Endometrial microvascular endothelial cells (primary cell): ENCODE measurements around the gene CDC37. TPM values are rescaled to one million over a fixed set of nuclear protein-coding genes. Genes with fewer than 3 reads are reported as not detected.
"Not testable (repeated sequence)": the region's sequence is repeated elsewhere in the genome, so short reads cannot be mapped to it uniquely, and the experiment has no call there.

Experiments used
- in situ Hi-C: cut with HindIII; loops from 2 replicates; pipeline ENCODE4 v1.10.0; 2017; ENCODE audit warnings: low sequenced_read_pairs, low pct_unique_long_range_greater_than_20kb; ENCODE audit errors: inconsistent ontology term
- total RNA-seq: library from RNA; depleted of rRNA; stranded (reverse); fragments of >200 nt; gene quantifications from one replicate; pipeline ENCODE4 v1.2.3, GENCODE V29; 2015; ENCODE audit errors: inconsistent ontology term

The CDC37 gene
- total RNA-seq, 1 donor from 2014 or later = 344 TPM

- in situ Hi-C loops = no loop called here
Measured at GRCh38 chr19:10368101-10368803, 35.1 kb downstream of the CDC37 start.

GRCh38 chr19:10366950-10367512, 36.3 kb downstream of the CDC37 start:
- in situ Hi-C loops = not testable (repeated sequence)

- in situ Hi-C loops = no loop called here
Measured at GRCh38 chr19:10365518-10365917, 37.8 kb downstream of the CDC37 start.

GRCh38 chr19:10364644-10365043, 38.7 kb downstream of the CDC37 start:
- in situ Hi-C loops = no loop called here

GRCh38 chr19:10363789-10364281, 39.5 kb downstream of the CDC37 start:
- in situ Hi-C loops = no loop called here

GRCh38 chr19:10362259-10362658, 41.1 kb downstream of the CDC37 start:
- in situ Hi-C loops = no loop called here

GRCh38 chr19:10361569-10362011, 41.8 kb downstream of the CDC37 start:
- in situ Hi-C loops = no loop called here

GRCh38 chr19:10356431-10356830, 46.9 kb downstream of the CDC37 start:
- in situ Hi-C loops = no loop called here

GRCh38 chr19:10353793-10354391, 49.5 kb downstream of the CDC37 start:
- in situ Hi-C loops = no loop called here

- in situ Hi-C loops = no loop called here
Measured at GRCh38 chr19:10352764-10353671, 50.3 kb downstream of the CDC37 start.

GRCh38 chr19:10346509-10346908, 56.8 kb downstream of the CDC37 start:
- in situ Hi-C loops = no loop called here

GRCh38 chr19:10344780-10345179, 58.6 kb downstream of the CDC37 start:
- in situ Hi-C loops = no loop called here

- in situ Hi-C loops = no loop called here
Measured at GRCh38 chr19:10343495-10343894, 59.8 kb downstream of the CDC37 start.

Other genes starting within 250 kb of the CDC37 start
- gene DNMT1, start 208.6 kb downstream of the CDC37 start, total RNA-seq = 134 TPM
- 1.7 TPM for gene S1PR2, start 172.2 kb downstream of the CDC37 start, total RNA-seq
- gene MRPL4, start 151.3 kb downstream of the CDC37 start, total RNA-seq = 117 TPM
- gene ICAM1, start 132.4 kb downstream of the CDC37 start, total RNA-seq = 87.4 TPM
- gene ICAM4, start 116.6 kb downstream of the CDC37 start, total RNA-seq = 2.1 TPM
- not detected for gene ICAM5, start 113.6 kb downstream of the CDC37 start, total RNA-seq
- gene ZGLP1, start 93.7 kb downstream of the CDC37 start, total RNA-seq = under 0.01 TPM
- 52.8 TPM for gene FDX2, start 87.5 kb downstream of the CDC37 start, total RNA-seq
- 28.1 TPM for gene RAVER1, start 70.0 kb downstream of the CDC37 start, total RNA-seq
- 11.8 TPM for gene ICAM3, start 63.9 kb downstream of the CDC37 start, total RNA-seq
- 169 TPM for gene TYK2, start 23.0 kb downstream of the CDC37 start, total RNA-seq
- gene PDE4A, start 17.0 kb upstream of the CDC37 start, total RNA-seq = 6.6 TPM
- gene KEAP1, start 99.8 kb upstream of the CDC37 start, total RNA-seq = 90.3 TPM
- gene S1PR5, start 113.9 kb upstream of the CDC37 start, total RNA-seq = 2.0 TPM
- gene ATG4D, start 140.4 kb upstream of the CDC37 start, total RNA-seq = 31.9 TPM
- gene KRI1, start 162.5 kb upstream of the CDC37 start, total RNA-seq = 10.2 TPM
- gene CDKN2D, start 165.4 kb upstream of the CDC37 start, total RNA-seq = 2.0 TPM
- gene AP1M2, start 183.8 kb upstream of the CDC37 start, total RNA-seq = not detected
- gene SLC44A2, start 222.0 kb upstream of the CDC37 start, total RNA-seq = 70.4 TPM